GM12878 (cell line): Measurements from ENCODE around the gene RIMS1.

Experiments
- CTCF ChIP-seq, 3 experiments: IDR thresholded peaks in 2 of 3; conservative IDR thresholded peaks in 1 of 3; 2 replicates each; pipeline ENCODE4 v1.5.1; 2011; ENCODE audit warnings: low read depth in 3 of 3, low read length in 3 of 3, mild to moderate bottlenecking in 3 of 3, control low read depth in 2 of 3, moderate library complexity in 2 of 3, inconsistent platforms in 1 of 3, mixed read lengths in 1 of 3; ENCODE audit not compliant: control insufficient read depth in 2 of 3, insufficient read depth in 1 of 3; ENCODE audit errors: extremely low read depth in 1 of 3
- E4F1 ChIP-seq: fragments of 450-650 bp; IDR thresholded peaks from 2 replicates; pipeline ENCODE4 v1.6.1; 2018; ENCODE audit warnings: borderline replicate concordance, mild to moderate bottlenecking; ENCODE audit not compliant: partially characterized antibody
- EED ChIP-seq: sonication (generic); IDR thresholded peaks from 2 replicates; pipeline ENCODE4 v1.6.1; 2016; ENCODE audit warnings: antibody characterized with exemption, low read depth
- EZH2 ChIP-seq: IDR thresholded peaks from 2 replicates; pipeline ENCODE4 v1.6.1; 2012; ENCODE audit warnings: low read depth, mild to moderate bottlenecking, control low read depth, inconsistent platforms, low read length, borderline replicate concordance; ENCODE audit not compliant: control insufficient read depth
- MXI1 ChIP-seq: fragments of 150-350 bp; IDR thresholded peaks from 2 replicates; pipeline ENCODE4 v1.6.1; 2011; ENCODE audit warnings: low read depth, mild to moderate bottlenecking, inconsistent platforms, low read length, improper control_type of control experiment
- NR2C1 ChIP-seq: fragments of 450-650 bp; IDR thresholded peaks from 2 replicates; pipeline ENCODE4 v1.6.1; 2017; ENCODE audit warnings: antibody characterized with exemption, mild to moderate bottlenecking, moderate library complexity
- POLR2A ChIP-seq: IDR thresholded peaks from 2 replicates; pipeline ENCODE4 v1.6.1; 2011; ENCODE audit warnings: low read depth, mild to moderate bottlenecking, low read length
- RBBP5 ChIP-seq: fragments of 200-600 bp; sonication (generic); conservative IDR thresholded peaks from 2 replicates; pipeline ENCODE4 v1.6.1; 2016
- RELA ChIP-seq: fragments of 450-650 bp; IDR thresholded peaks from 2 replicates; pipeline ENCODE4 v1.8.0; 2014; ENCODE audit warnings: borderline replicate concordance; ENCODE audit not compliant: partially characterized antibody
- SIN3A ChIP-seq: IDR thresholded peaks from 2 replicates; pipeline ENCODE4 v1.6.1; 2012; ENCODE audit warnings: low read depth, low read length, improper control_type of control experiment
- SP1 ChIP-seq: IDR thresholded peaks from one replicate; pipeline ENCODE4 v1.6.1; 2011; ENCODE audit warnings: low read depth, low read length
- TAF1 ChIP-seq: IDR thresholded peaks from 2 replicates; pipeline ENCODE4 v1.6.1; 2011; ENCODE audit warnings: mild to moderate bottlenecking, low read depth, low read length, borderline replicate concordance
- TCF12 ChIP-seq: IDR thresholded peaks from 2 replicates; pipeline ENCODE4 v1.6.1; 2011; ENCODE audit warnings: low read depth, mild to moderate bottlenecking, low read length
- USF2 ChIP-seq: IDR thresholded peaks from 2 replicates; pipeline ENCODE4 v1.6.1; 2011; ENCODE audit warnings: low read depth, low read length, improper control_type of control experiment, borderline replicate concordance

GRCh38 chr6:72322771-72323170 lies 436.4 kb downstream of the RIMS1 start:
- TF ChIP-seq NR2C1 (no peak), SIN3A (no peak), RELA (no peak), EED (no peak), SP1 (no peak), CTCF (IDR thresholded peaks at IDR 0.05 in 2 of 3, conservative IDR thresholded peaks at IDR 0.05 in 1 of 3; ENCODE audit: control insufficient read depth in 2 of 3, extremely low read depth in 1 of 3, insufficient read depth in 1 of 3, low read depth in 3 of 3, low read length in 3 of 3) (no peak), RBBP5 (no peak), E4F1 (no peak), TAF1 (no peak), USF2 (no peak), POLR2A (no peak), TCF12 (no peak), EZH2 (no peak), MXI1 (no peak)
